ENCODE measurements around the gene RAB25. TPM values are rescaled to one million over a fixed set of nuclear protein-coding genes. Genes with fewer than 3 reads are reported as not detected.

Gene RAB25
- total RNA-seq, 1 donor from 2014 or later, result 52.1 TPM

- Histone ChIP-seq H3K36me3 (no peaks in the 10 kb centered on the region), H3K27ac (no peak overlapping the region), H3K27me3 (no peaks in the 10 kb centered on the region), H3K4me1 (peaks cover 13% of the 10 kb centered on the region), H3K4me3 (no peak overlapping the region), H3K9me3 (no peaks in the 10 kb centered on the region)
- DNase-seq (ENCODE audit: extremely low spot score in 2 of 2), result no peak
- intact Hi-C loops (cut with DNase I), result no loop called here
- no peak for TF ChIP-seq POLR2AphosphoS5 (IDR thresholded peaks at IDR 0.05; ENCODE audit: insufficient read depth in 1 of 2, low read depth in 1 of 2)
- TF ChIP-seq, protein P1, sequence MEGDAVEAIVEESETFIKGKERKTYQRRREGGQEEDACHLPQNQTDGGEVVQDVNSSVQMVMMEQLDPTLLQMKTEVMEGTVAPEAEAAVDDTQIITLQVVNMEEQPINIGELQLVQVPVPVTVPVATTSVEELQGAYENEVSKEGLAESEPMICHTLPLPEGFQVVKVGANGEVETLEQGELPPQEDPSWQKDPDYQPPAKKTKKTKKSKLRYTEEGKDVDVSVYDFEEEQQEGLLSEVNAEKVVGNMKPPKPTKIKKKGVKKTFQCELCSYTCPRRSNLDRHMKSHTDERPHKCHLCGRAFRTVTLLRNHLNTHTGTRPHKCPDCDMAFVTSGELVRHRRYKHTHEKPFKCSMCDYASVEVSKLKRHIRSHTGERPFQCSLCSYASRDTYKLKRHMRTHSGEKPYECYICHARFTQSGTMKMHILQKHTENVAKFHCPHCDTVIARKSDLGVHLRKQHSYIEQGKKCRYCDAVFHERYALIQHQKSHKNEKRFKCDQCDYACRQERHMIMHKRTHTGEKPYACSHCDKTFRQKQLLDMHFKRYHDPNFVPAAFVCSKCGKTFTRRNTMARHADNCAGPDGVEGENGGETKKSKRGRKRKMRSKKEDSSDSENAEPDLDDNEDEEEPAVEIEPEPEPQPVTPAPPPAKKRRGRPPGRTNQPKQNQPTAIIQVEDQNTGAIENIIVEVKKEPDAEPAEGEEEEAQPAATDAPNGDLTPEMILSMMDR (IDR thresholded peaks at IDR 0.05), result no peak
- no peak for TF ChIP-seq POLR2A (IDR thresholded peaks at IDR 0.05)
These were observed 12.8 kb downstream of the RAB25 start for GRCh38 chr1:156073740-156074139.

DNA sequence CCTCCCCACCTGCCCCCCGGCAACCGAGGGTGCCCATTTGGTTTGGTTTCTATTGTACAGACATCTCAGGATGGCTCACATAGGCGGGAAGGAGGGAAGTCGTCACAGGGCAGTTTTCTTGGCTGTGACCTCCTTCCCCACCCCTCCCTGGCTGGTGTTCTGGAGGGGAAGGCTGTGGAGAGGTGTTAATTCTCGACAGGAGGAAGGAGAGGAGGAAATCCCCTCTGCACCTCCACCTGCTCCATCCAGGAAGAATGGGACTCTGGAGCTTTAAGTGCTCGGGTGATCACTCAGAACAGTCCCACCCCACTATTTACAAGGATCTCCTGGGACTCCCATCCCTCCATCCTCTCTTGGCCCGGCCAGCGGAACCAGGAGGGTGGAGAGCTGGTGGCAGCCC, 13.7 kb downstream of the RAB25 start:
- DNase-seq (ENCODE audit: extremely low spot score in 2 of 2), result no peak
- TF ChIP-seq POLR2A (IDR thresholded peaks at IDR 0.05) (no peak), POLR2AphosphoS5 (IDR thresholded peaks at IDR 0.05; ENCODE audit: insufficient read depth in 1 of 2, low read depth in 1 of 2) (no peak)
- TF ChIP-seq, protein P1 (IDR thresholded peaks at IDR 0.05), result no peak
- Histone ChIP-seq H3K27me3 (no peaks in the 10 kb centered on the region), H3K9me3 (no peaks in the 10 kb centered on the region), H3K4me1 (peaks cover 13% of the 10 kb centered on the region), H3K36me3 (no peaks in the 10 kb centered on the region), H3K4me3 (no peak overlapping the region), H3K27ac (no peak overlapping the region)
- intact Hi-C loops (cut with DNase I), result no loop called here

DNA sequence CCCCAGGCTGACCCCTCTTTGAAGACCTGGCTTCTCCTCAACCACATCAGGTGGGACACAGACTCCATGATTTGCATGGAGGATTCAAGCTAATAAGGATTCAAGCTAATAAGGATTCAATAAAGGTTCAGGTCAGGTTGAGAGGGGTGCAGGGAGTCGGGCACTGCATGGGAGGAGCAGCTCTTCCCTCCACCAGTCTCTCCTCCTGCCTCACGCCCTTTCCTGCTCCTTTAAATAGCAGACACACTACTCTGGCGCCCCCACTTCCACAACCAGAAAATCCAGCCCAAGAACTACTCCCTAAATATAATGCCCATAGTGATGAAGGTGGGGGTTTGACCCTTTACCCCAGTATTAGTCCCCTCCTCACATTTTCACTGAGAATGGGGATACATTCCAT, 14.2 kb downstream of the RAB25 start:
- Histone ChIP-seq H3K36me3 (no peaks in the 10 kb centered on the region), H3K4me3 (no peak overlapping the region), H3K4me1 (peaks cover 13% of the 10 kb centered on the region), H3K27ac (no peak overlapping the region), H3K9me3 (no peaks in the 10 kb centered on the region), H3K27me3 (no peaks in the 10 kb centered on the region)
- TF ChIP-seq POLR2AphosphoS5 (IDR thresholded peaks at IDR 0.05; ENCODE audit: insufficient read depth in 1 of 2, low read depth in 1 of 2), result no peak
- TF ChIP-seq, protein P1 (IDR thresholded peaks at IDR 0.05), result no peak
- no peak for TF ChIP-seq POLR2A (IDR thresholded peaks at IDR 0.05)
- intact Hi-C loops (cut with DNase I), result no loop called here
- DNase-seq (ENCODE audit: extremely low spot score in 2 of 2), result no peak

GRCh38 chr1:156075775-156076204, 14.8 kb downstream of the RAB25 start:
- peak overlapping the region; percentile 34 for H3K27ac ChIP-seq
- TF ChIP-seq, protein P1 (IDR thresholded peaks at IDR 0.05), result no peak
- no peak for TF ChIP-seq POLR2A (IDR thresholded peaks at IDR 0.05)
- no peak for TF ChIP-seq POLR2AphosphoS5 (IDR thresholded peaks at IDR 0.05; ENCODE audit: insufficient read depth in 1 of 2, low read depth in 1 of 2)
- no peaks in the 10 kb centered on the region for H3K9me3 ChIP-seq
- no peak for DNase-seq (ENCODE audit: extremely low spot score in 2 of 2)
- peaks cover 18% of the 10 kb centered on the region for H3K4me1 ChIP-seq
- no peaks in the 10 kb centered on the region for H3K36me3 ChIP-seq
- H3K4me3 ChIP-seq, result peak overlapping the region; percentile 53 to 77
- no peaks in the 10 kb centered on the region for H3K27me3 ChIP-seq
- intact Hi-C loops (cut with DNase I), result no loop called here

DNA sequence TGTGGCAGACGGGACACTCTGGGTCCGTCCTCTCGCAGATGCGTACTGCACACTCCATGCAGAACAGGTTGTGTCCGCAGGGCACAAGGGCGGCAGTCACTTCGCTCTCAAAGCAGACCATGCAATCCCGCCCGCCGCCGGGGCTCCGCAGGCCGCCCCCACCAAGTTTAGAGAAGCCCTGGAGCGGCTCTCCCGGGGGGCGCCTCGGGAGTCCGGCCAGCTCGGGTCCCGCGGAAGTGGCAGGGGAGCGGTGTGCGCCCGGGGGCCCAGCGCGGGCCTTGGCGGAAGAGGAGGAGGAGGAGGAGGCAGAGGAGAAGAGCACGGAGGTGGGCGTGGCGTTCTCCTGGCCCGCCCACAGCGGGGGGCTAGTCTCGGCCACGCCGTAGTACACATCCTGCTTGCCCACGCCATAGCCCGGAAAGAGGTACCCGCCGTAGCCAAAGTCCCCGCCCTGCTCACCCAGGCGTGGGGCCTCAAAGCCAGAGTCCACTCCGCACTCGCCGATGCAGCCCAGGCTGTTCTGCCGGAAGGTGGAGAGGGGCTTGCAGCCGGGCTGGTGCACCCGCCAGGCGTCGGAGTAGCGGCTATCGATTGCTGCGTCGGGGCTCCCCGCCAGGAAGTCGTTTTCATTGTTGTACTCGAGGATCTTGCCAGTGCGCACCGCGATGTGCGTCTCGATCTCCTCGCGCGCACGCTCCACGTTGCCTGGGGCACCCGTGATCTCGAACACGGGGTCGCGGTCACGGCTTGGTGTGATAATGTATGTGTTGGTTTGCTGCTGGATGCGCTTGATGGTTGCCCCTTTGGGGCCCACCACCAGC, 15.9 kb downstream of the RAB25 start:
- Histone ChIP-seq H3K4me3 (peak overlapping the region; percentile 53 to 77), H3K4me1 (peaks cover 26% of the 10 kb centered on the region), H3K36me3 (no peaks in the 10 kb centered on the region), H3K27me3 (no peaks in the 10 kb centered on the region), H3K27ac (peak overlapping the region; percentile 34), H3K9me3 (no peaks in the 10 kb centered on the region)
- no peak for DNase-seq (ENCODE audit: extremely low spot score in 2 of 2)
- intact Hi-C loops (cut with DNase I), result no loop called here
- peak in 1 of 2 donors; percentile 86 for TF ChIP-seq POLR2AphosphoS5 (IDR thresholded peaks at IDR 0.05; ENCODE audit: insufficient read depth in 1 of 2, low read depth in 1 of 2)
- peak in 1 of 2 donors; percentile 16 for TF ChIP-seq POLR2A (IDR thresholded peaks at IDR 0.05)
- TF ChIP-seq, protein P1 (IDR thresholded peaks at IDR 0.05), result no peak
